ENCODE measurements around the gene MAFF. TPM values are rescaled to one million over a fixed set of nuclear protein-coding genes. Genes with fewer than 3 reads are reported as not detected.
A peak's percentile ranks its signal among the peaks of the same experiment; 100 is the strongest.
"Not testable (repeated sequence)": the region's sequence is repeated elsewhere in the genome, so short reads cannot be mapped to it uniquely, and the experiment has no call there.

Gene MAFF
- polyA plus RNA-seq, 1 of the 3 experiments (the other 2 are of a cell fraction) = 7.9 TPM

DNA sequence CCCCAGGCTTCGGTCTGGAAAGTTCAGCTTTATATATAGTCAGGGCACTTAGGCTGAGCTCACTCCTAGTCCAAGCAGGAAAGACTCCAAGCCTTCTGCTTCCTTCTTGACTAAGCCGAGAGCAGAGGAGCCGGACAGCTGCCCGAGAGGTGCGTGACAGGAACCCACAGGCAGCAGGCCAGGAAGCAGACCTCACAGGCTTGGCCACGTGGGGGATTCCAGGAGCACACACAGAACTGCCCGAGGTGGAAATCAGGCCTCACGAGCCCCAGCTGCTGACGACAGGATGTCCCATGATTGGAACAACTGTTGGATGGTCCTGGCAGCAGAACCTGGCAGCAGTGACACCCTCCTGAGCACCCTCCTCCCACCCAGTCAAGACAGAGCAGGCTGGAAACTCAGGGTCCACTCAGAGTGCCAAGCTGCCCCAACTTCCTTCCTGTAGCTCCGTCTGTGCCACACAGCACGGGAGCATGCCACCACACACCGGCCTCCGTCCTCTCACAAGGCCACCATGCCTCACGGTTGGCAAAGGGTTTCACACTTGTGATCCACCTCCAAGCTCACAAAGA lies 25.5 kb upstream of the MAFF start (continued):
- TF ChIP-seq SMC3 (IDR thresholded peaks at IDR 0.05; ENCODE audit: low read depth, low read length) = no peak
- TF ChIP-seq NRF1 (IDR thresholded peaks at IDR 0.05; ENCODE audit: low read depth, low read length) = no peak
- no peak for TF ChIP-seq IRF3 (IDR thresholded peaks at IDR 0.05; ENCODE audit: low read depth, low read length)
- TF ChIP-seq YY1 (IDR thresholded peaks at IDR 0.05; ENCODE audit: low read depth) = no peak
- no peak for TF ChIP-seq MXI1 (IDR thresholded peaks at IDR 0.05; ENCODE audit: low read depth, low read length)
- TF ChIP-seq MAX (IDR thresholded peaks at IDR 0.05; ENCODE audit: low read depth) = no peak

DNA sequence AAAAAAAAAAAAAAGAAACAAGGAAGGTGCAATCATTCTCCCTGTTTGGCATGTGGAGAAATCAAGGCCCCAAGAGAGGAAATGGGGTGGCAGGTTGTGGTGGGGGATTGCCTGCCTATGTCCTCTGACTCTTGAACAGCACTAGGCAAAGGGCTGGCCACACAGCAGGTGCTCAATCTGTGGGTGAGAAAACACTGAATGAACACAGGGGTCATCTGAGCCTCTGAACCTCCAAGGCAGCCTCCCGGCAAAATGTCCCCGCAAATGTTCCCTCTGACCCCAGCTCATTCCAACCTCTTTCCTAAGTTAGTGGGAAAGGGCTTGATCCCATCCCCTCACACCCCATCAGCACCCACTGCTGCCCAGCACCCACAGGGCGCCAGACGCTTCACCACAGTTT lies 24.8 kb upstream of the MAFF start:
- Histone ChIP-seq H3K27ac (ENCODE audit: low read depth in 2 of 2, low read length in 1 of 2) (no peak overlapping the region), H3K4me3 (ENCODE audit: low read depth in 2 of 2, low read length in 1 of 2) (no peak overlapping the region), H3K36me3 (replicated peaks in 1 of 2; ENCODE audit: control insufficient read depth in 1 of 2, insufficient read depth in 2 of 2, low read length in 1 of 2) (no peaks in the 10 kb centered on the region), H3K9ac (no peak overlapping the region), H3K4me1 (ENCODE audit: control insufficient read depth in 1 of 2, insufficient read depth in 2 of 2, low read depth in 1 of 2, low read length in 1 of 2) (peaks cover 0 to 17% of the 10 kb centered on the region in 2 experiments; a peak in 2 of 4 replicates), H3K27me3 (ENCODE audit: insufficient read depth) (no peaks in the 10 kb centered on the region), H2AFZ (ENCODE audit: low read depth) (no peak overlapping the region), H3K4me2 (no peak overlapping the region), H3F3A (replicated peaks; ENCODE audit: insufficient read depth) (no peaks in the 10 kb centered on the region), H4K20me1 (ENCODE audit: insufficient read depth) (no peaks in the 10 kb centered on the region), H3K79me2 (ENCODE audit: insufficient read depth) (no peaks in the 10 kb centered on the region), H3K9me2 (no peaks in the 10 kb centered on the region), H3K9me3 (no peaks in the 10 kb centered on the region)
- WGBS (ENCODE audit: low lambda C conversion rate) = 96% methylated on average over 4 of the region's 4 CpGs
- TF ChIP-seq EP300 (IDR thresholded peaks at IDR 0.05; ENCODE audit: borderline replicate concordance in 1 of 2, low read depth in 1 of 2, low read length in 1 of 2) = no peak
- TF ChIP-seq TAF1 (IDR thresholded peaks at IDR 0.05; ENCODE audit: borderline replicate concordance, low read depth, low read length) = no peak
- TF ChIP-seq ELF1 (IDR thresholded peaks at IDR 0.05) = no peak
- TF ChIP-seq SIN3A (IDR thresholded peaks at IDR 0.05; ENCODE audit: borderline replicate concordance, low read depth, low read length) = no peak
- no peak for TF ChIP-seq FOXM1 (IDR thresholded peaks at IDR 0.05; ENCODE audit: low read depth)
- TF ChIP-seq, protein P1, sequence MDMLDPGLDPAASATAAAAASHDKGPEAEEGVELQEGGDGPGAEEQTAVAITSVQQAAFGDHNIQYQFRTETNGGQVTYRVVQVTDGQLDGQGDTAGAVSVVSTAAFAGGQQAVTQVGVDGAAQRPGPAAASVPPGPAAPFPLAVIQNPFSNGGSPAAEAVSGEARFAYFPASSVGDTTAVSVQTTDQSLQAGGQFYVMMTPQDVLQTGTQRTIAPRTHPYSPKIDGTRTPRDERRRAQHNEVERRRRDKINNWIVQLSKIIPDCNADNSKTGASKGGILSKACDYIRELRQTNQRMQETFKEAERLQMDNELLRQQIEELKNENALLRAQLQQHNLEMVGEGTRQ (IDR thresholded peaks at IDR 0.05; ENCODE audit: borderline replicate concordance, low read depth, low read length) = no peak
- TF ChIP-seq, protein P2, sequence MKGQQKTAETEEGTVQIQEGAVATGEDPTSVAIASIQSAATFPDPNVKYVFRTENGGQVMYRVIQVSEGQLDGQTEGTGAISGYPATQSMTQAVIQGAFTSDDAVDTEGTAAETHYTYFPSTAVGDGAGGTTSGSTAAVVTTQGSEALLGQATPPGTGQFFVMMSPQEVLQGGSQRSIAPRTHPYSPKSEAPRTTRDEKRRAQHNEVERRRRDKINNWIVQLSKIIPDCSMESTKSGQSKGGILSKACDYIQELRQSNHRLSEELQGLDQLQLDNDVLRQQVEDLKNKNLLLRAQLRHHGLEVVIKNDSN (IDR thresholded peaks at IDR 0.05; ENCODE audit: borderline replicate concordance, low read depth) = no peak
- CTCF ChIA-PET = no interaction called here
- POLR2A ChIA-PET = no interaction called here
- no peak for DNase-seq

GRCh38 chr22:38177571-38177925 lies 24.2 kb upstream of the MAFF start:
- POLR2A ChIA-PET, H3K4me2 ChIP-seq: not testable (repeated sequence)
- CTCF ChIA-PET = interaction anchor here (0.8 kb wide), 1 partner anchor 10 kb away, joined by 3 read pairs; no protein-coding TSS in a partner anchor

More at GRCh38 chr22:38177571-38177925, 24.2 kb upstream of the MAFF start:
- H3K9me2 ChIP-seq; H3K9me3 ChIP-seq; H4K20me1 ChIP-seq (ENCODE audit: insufficient read depth); H2AFZ ChIP-seq (ENCODE audit: low read depth); H3K27me3 ChIP-seq (ENCODE audit: insufficient read depth); H3K36me3 ChIP-seq (replicated peaks in 1 of 2; ENCODE audit: control insufficient read depth in 1 of 2, insufficient read depth in 2 of 2, low read length in 1 of 2); H3F3A ChIP-seq (replicated peaks; ENCODE audit: insufficient read depth); DNase-seq; H3K9ac ChIP-seq; H3K79me2 ChIP-seq (ENCODE audit: insufficient read depth); H3K4me3 ChIP-seq (ENCODE audit: low read depth in 2 of 2, low read length in 1 of 2): not testable (repeated sequence)
- Histone ChIP-seq H3K27ac (ENCODE audit: low read depth in 2 of 2, low read length in 1 of 2) (peak overlapping the region in 1 of 2 experiments; percentile 39; a peak in 2 of 4 replicates), H3K4me1 (ENCODE audit: control insufficient read depth in 1 of 2, insufficient read depth in 2 of 2, low read depth in 1 of 2, low read length in 1 of 2) (peaks cover 0 to 16% of the 10 kb centered on the region in 2 experiments; a peak in 2 of 4 replicates)
- WGBS (ENCODE audit: low lambda C conversion rate) = 87% methylated on average over 9 of the region's 9 CpGs
